Measurements from ENCODE around the gene SYT15.

- TF ChIP-seq CTCF (IDR thresholded peaks at IDR 0.05) (no peak), POLR2AphosphoS5 (IDR thresholded peaks at IDR 0.05; ENCODE audit: low read depth, low read length) (no peak), REST (IDR thresholded peaks at IDR 0.05; ENCODE audit: insufficient read depth in 1 of 2, low read depth in 2 of 2, low read length in 1 of 2) (no peak), TCF7L2 (IDR thresholded peaks at IDR 0.05; ENCODE audit: low read depth, low read length) (no peak), SIN3A (IDR thresholded peaks at IDR 0.05; ENCODE audit: borderline replicate concordance, insufficient read depth, low read depth, low read length) (no peak)
Measured at GRCh38 chr10:46536171-46536570, 42.8 kb upstream of the SYT15 start.
